SU-DHL-6 (cell line): ENCODE results near the gene NEAT1.

Experiments
- H2AFZ ChIP-seq: fragments of 200-600 bp; sonication (generic); 2 replicates; pipeline ENCODE4 v1.6.1; 2014; ENCODE audit warnings: low read depth, mild to moderate bottlenecking, moderate library complexity, mixed read lengths, antibody characterized with exemption, low read length; ENCODE audit not compliant: severe bottlenecking
- H3F3A ChIP-seq: fragments of 200-600 bp; shearing (Covaris generic); 2 replicates; pipeline ENCODE4 v1.6.0; 2016; ENCODE audit warnings: antibody characterized with exemption, mild to moderate bottlenecking; ENCODE audit not compliant: insufficient read depth
- H3K27ac ChIP-seq: fragments of 200-600 bp; sonication (generic); 2 replicates; pipeline ENCODE4 v1.5.1; 2016; ENCODE audit warnings: low read depth, mild to moderate bottlenecking, low read length, moderate library complexity, mixed read lengths
- H3K27me3 ChIP-seq: fragments of 200-600 bp; sonication (generic), shearing (Covaris generic); 2 replicates; pipeline ENCODE4 v1.6.0; 2014; ENCODE audit warnings: mild to moderate bottlenecking, low read length
- H3K36me3 ChIP-seq: fragments of 200-600 bp; sonication (generic); 2 replicates; pipeline ENCODE4 v1.6.1; 2014; ENCODE audit warnings: mild to moderate bottlenecking, low read length, mixed read lengths
- H3K4me2 ChIP-seq: fragments of 300-600, 200-600 bp; shearing (Covaris generic), sonication (generic); 2 replicates; pipeline ENCODE4 v1.6.0; 2014; ENCODE audit warnings: low read length, low read depth, mild to moderate bottlenecking; ENCODE audit not compliant: poor library complexity, severe bottlenecking
- H3K4me3 ChIP-seq: fragments of 200-600 bp; sonication (generic); 2 replicates; pipeline ENCODE4 v1.5.1; 2014; ENCODE audit warnings: antibody characterized with exemption, low read length, mild to moderate bottlenecking, mixed read lengths; ENCODE audit not compliant: insufficient read depth, poor library complexity, severe bottlenecking
- H3K79me2 ChIP-seq: fragments of 200-600 bp; sonication (generic); 2 replicates; pipeline ENCODE4 v1.6.1; 2014; ENCODE audit warnings: mild to moderate bottlenecking, low read length, moderate library complexity; ENCODE audit not compliant: insufficient read depth
- H3K9ac ChIP-seq: fragments of 200-600 bp; sonication (generic); 2 replicates; pipeline ENCODE4 v1.7.0; 2014; ENCODE audit warnings: mild to moderate bottlenecking, low read length
- H3K9me2 ChIP-seq: fragments of 200-600 bp; sonication (generic); replicated peaks from 2 replicates; pipeline ENCODE4 v1.6.1; 2014; ENCODE audit warnings: low read length; ENCODE audit not compliant: insufficient read depth
- H3K9me3 ChIP-seq: fragments of 200-600 bp; sonication (generic); 2 replicates; pipeline ENCODE4 v1.6.1; 2014; ENCODE audit warnings: low read length, mixed read lengths; ENCODE audit not compliant: insufficient read depth
- H4K20me1 ChIP-seq: fragments of 200-600 bp; sonication (generic); 2 replicates; pipeline ENCODE4 v1.6.1; 2014; ENCODE audit warnings: low read depth, mild to moderate bottlenecking, antibody characterized with exemption, low read length, moderate library complexity, mixed read lengths
- CTCF ChIP-seq: fragments of 200-600 bp; sonication (generic); IDR thresholded peaks from one replicate; pipeline ENCODE4 v1.5.1; 2017; ENCODE audit warnings: antibody characterized with exemption, mild to moderate bottlenecking, low read length, moderate library complexity; ENCODE audit not compliant: insufficient read depth, poor library complexity, severe bottlenecking
- EZH2phosphoT487 ChIP-seq: fragments of 200-600 bp; sonication (generic), shearing (Covaris generic); conservative IDR thresholded peaks from 2 replicates; pipeline ENCODE4 v1.6.1; 2018; ENCODE audit warnings: mild to moderate bottlenecking, antibody characterized with exemption, low read length, moderate library complexity, mixed read lengths

The NEAT1 gene

GRCh38 chr11:65401073-65401802 lies 21.4 kb upstream of the NEAT1 start:
- H3F3A ChIP-seq = peaks cover 25% of the 10 kb centered on the region
- H3K4me3 ChIP-seq = no peak overlapping the region
- H4K20me1 ChIP-seq = no peaks in the 10 kb centered on the region
- H2AFZ ChIP-seq = no peak overlapping the region
- no peak overlapping the region for H3K27ac ChIP-seq
- H3K4me2 ChIP-seq = no peak overlapping the region
- no peaks in the 10 kb centered on the region for H3K27me3 ChIP-seq
- no peak overlapping the region for H3K9ac ChIP-seq
- no peaks in the 10 kb centered on the region for H3K9me2 ChIP-seq
- H3K9me3 ChIP-seq = no peaks in the 10 kb centered on the region
- TF ChIP-seq EZH2phosphoT487 (no peak), CTCF (no peak)
- peaks cover 4% of the 10 kb centered on the region; the same call in 1 of the 2 replicates for H3K36me3 ChIP-seq
- H3K79me2 ChIP-seq = no peaks in the 10 kb centered on the region

GRCh38 chr11:65401803-65402248 lies 20.8 kb upstream of the NEAT1 start:
- no peaks in the 10 kb centered on the region for H3K79me2 ChIP-seq
- no peak overlapping the region for H3K4me3 ChIP-seq
- H3K9ac ChIP-seq = no peak overlapping the region
- H3K4me2 ChIP-seq = no peak overlapping the region
- peaks cover 4% of the 10 kb centered on the region; the same call in 1 of the 2 replicates for H3K36me3 ChIP-seq
- peaks cover 25% of the 10 kb centered on the region for H3F3A ChIP-seq
- no peaks in the 10 kb centered on the region for H4K20me1 ChIP-seq
- no peaks in the 10 kb centered on the region for H3K9me3 ChIP-seq
- H3K9me2 ChIP-seq = no peaks in the 10 kb centered on the region
- peak overlapping the region; percentile 7; the same call in 1 of the 2 replicates for H3K27ac ChIP-seq
- TF ChIP-seq EZH2phosphoT487 (no peak), CTCF (no peak)
- H3K27me3 ChIP-seq = no peaks in the 10 kb centered on the region
- H2AFZ ChIP-seq = no peak overlapping the region

- no peaks in the 10 kb centered on the region for H3K27me3 ChIP-seq
- H3K4me3 ChIP-seq = no peak overlapping the region
- no peaks in the 10 kb centered on the region for H3K9me3 ChIP-seq
- no peak overlapping the region for H2AFZ ChIP-seq
- H3K9ac ChIP-seq = no peak overlapping the region
- H3K79me2 ChIP-seq = no peaks in the 10 kb centered on the region
- peaks cover 25% of the 10 kb centered on the region for H3F3A ChIP-seq
- peak overlapping the region; percentile 7; the same call in 1 of the 2 replicates for H3K27ac ChIP-seq
- no peak for TF ChIP-seq EZH2phosphoT487
- no peak for TF ChIP-seq CTCF
- H3K36me3 ChIP-seq = peaks cover 4% of the 10 kb centered on the region; the same call in 1 of the 2 replicates
- H4K20me1 ChIP-seq = no peaks in the 10 kb centered on the region
- H3K4me2 ChIP-seq = no peak overlapping the region
- no peaks in the 10 kb centered on the region for H3K9me2 ChIP-seq
Observed at GRCh38 chr11:65402790-65403189, 19.8 kb upstream of the NEAT1 start.
